Measurements from ENCODE around the gene PTPRJ. TPM values are rescaled to one million over a fixed set of nuclear protein-coding genes. Genes with fewer than 3 reads are reported as not detected.

PTPRJ gene
- total RNA-seq, 1 experiment from 2014 or later, result 12.1 TPM

- Histone ChIP-seq H3K27me3 (replicated peaks; ENCODE audit: insufficient read depth, low read depth, low read length, poor library complexity) (no peaks in the 10 kb centered on the region), H3K4me3 (ENCODE audit: low read depth, low read length, poor library complexity, severe bottlenecking) (no peak overlapping the region), H3K9me3 (ENCODE audit: low read depth, low read length, poor library complexity, severe bottlenecking) (no peaks in the 10 kb centered on the region), H3K4me1 (ENCODE audit: insufficient read depth, low read length, poor library complexity, severe bottlenecking) (no peaks in the 10 kb centered on the region), H3K27ac (ENCODE audit: low read depth, low read length, poor library complexity, severe bottlenecking) (no peak overlapping the region), H3K36me3 (ENCODE audit: insufficient read depth, low read length, poor library complexity, severe bottlenecking) (no peaks in the 10 kb centered on the region)
- POLR2A ChIA-PET (ENCODE audit: low non-redundant PET), result no interaction called here
- no TSS peak for BruUV-seq (replicated peaks)
- no peak for DNase-seq (ENCODE audit: low spot score)
- CTCF ChIA-PET, result no interaction called here
- intact Hi-C loops (cut with micrococcal nuclease; ENCODE audit: unreplicated experiment), result no loop called here
- TF ChIP-seq CTCF (conservative IDR thresholded peaks at IDR 0.05; ENCODE audit: low read depth, low read length), result no peak
Measured at GRCh38 chr11:48040830-48041444, 60.6 kb downstream of the PTPRJ start.

- no peak for DNase-seq (ENCODE audit: low spot score)
- Histone ChIP-seq H3K4me3 (ENCODE audit: low read depth, low read length, poor library complexity, severe bottlenecking) (no peak overlapping the region), H3K27me3 (replicated peaks; ENCODE audit: insufficient read depth, low read depth, low read length, poor library complexity) (no peaks in the 10 kb centered on the region), H3K4me1 (ENCODE audit: insufficient read depth, low read length, poor library complexity, severe bottlenecking) (no peaks in the 10 kb centered on the region), H3K27ac (ENCODE audit: low read depth, low read length, poor library complexity, severe bottlenecking) (no peak overlapping the region), H3K36me3 (ENCODE audit: insufficient read depth, low read length, poor library complexity, severe bottlenecking) (no peaks in the 10 kb centered on the region), H3K9me3 (ENCODE audit: low read depth, low read length, poor library complexity, severe bottlenecking) (no peaks in the 10 kb centered on the region)
- TF ChIP-seq EZH2 (IDR thresholded peaks at IDR 0.05; ENCODE audit: borderline replicate concordance, low read depth, low read length, poor library complexity, severe bottlenecking), result no peak
- TF ChIP-seq CTCF (conservative IDR thresholded peaks at IDR 0.05; ENCODE audit: low read depth, low read length), result no peak
- POLR2A ChIA-PET (ENCODE audit: low non-redundant PET), result no interaction called here
- BruUV-seq (replicated peaks), result no TSS peak
- CTCF ChIA-PET, result no interaction called here
- intact Hi-C loops (cut with micrococcal nuclease; ENCODE audit: unreplicated experiment), result no loop called here
Measured at GRCh38 chr11:48041877-48042695, 61.7 kb downstream of the PTPRJ start.

GRCh38 chr11:48043111-48043990, 63.0 kb downstream of the PTPRJ start:
- ChIA-PET POLR2A (ENCODE audit: low non-redundant PET) (no interaction called here), CTCF (no interaction called here)
- H3K27me3 ChIP-seq (replicated peaks; ENCODE audit: insufficient read depth, low read depth, low read length, poor library complexity), result no peaks in the 10 kb centered on the region
- no peaks in the 10 kb centered on the region for H3K4me1 ChIP-seq (ENCODE audit: insufficient read depth, low read length, poor library complexity, severe bottlenecking)
- H3K4me3 ChIP-seq (ENCODE audit: low read depth, low read length, poor library complexity, severe bottlenecking), result no peak overlapping the region
- H3K9me3 ChIP-seq (ENCODE audit: low read depth, low read length, poor library complexity, severe bottlenecking), result no peaks in the 10 kb centered on the region
- BruUV-seq (replicated peaks), result no TSS peak
- TF ChIP-seq EZH2 (IDR thresholded peaks at IDR 0.05; ENCODE audit: borderline replicate concordance, low read depth, low read length, poor library complexity, severe bottlenecking) (no peak), CTCF (conservative IDR thresholded peaks at IDR 0.05; ENCODE audit: low read depth, low read length) (no peak)
- DNase-seq (ENCODE audit: low spot score), result no peak
- H3K27ac ChIP-seq (ENCODE audit: low read depth, low read length, poor library complexity, severe bottlenecking), result no peak overlapping the region
- intact Hi-C loops (cut with micrococcal nuclease; ENCODE audit: unreplicated experiment), result no loop called here
- H3K36me3 ChIP-seq (ENCODE audit: insufficient read depth, low read length, poor library complexity, severe bottlenecking), result no peaks in the 10 kb centered on the region

All from A673 (cell line).